Activated CD4-positive, CD25-positive, alpha-beta regulatory T cell treated with anti-CD3 and anti-CD28 coated beads, Interleukin-2, amount 50 U/mL, for 72 hours (primary cell): Measurements from ENCODE around the gene DYRK1B.
A peak's percentile ranks its signal among the peaks of the same experiment; 100 is the strongest.

Source experiments
- DNase-seq: peaks from one replicate; pipeline ENCODE4 v3.0.0; 2021

DYRK1B gene

DNA sequence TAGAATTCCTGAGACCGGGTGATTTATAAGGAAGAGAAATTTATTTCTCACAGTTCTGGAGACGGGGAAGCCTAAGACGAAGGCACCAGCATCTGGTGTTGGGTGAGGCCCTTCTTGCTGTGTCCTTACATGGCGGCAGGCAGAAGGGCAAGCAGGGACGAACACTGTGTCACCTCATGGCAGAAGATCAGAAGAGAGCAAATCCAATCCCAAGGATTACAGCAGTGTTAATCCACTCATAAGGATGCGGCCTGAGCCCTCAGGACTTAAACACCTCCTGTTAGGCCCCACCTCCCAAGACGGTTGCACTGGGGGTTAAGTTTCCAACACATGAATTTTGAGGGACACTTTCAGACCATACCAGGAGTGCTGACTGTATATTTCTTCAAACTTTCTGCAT is 18.9 kb upstream of the DYRK1B start:
- no peak for DNase-seq

DNA sequence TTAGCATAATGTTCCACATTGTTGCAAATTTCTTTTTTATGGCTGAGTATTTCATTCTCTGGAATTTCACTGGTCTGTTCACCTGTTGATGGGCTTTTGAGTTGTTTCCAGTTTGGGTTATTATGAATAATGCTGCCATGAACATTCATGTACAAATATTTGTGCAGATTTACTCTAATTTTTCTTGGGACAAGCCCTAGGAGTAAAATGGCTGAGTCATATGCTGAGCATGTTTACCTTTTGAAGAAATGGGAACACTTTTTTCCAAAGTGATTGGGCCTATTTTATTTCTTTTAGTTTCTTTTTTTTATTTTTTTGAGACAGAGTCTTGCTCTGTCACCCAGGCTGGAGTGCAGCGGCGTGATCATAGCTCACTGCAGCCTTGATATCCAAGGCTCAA is 16.9 kb upstream of the DYRK1B start:
- DNase-seq: no peak

DNA sequence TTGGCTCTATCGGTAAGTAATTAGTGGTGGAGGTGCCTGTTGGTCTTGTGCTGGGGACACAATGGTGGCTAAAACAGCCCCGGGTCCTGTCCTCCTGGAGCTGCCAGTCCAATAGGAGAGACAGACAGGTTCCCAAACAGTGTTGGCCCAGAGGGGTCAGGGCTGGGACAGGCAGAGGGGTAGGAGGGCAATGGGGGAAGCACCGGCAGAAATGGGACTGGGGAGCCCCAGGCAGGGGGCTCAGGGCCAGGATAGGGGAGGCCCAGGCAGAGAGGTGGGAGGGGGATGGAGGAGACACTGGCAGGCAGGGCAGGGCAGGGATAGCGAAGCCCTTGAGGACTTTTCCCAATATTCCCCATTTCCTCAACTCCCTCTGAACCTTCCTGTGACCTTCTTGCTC is 14.4 kb upstream of the DYRK1B start:
- no peak for DNase-seq

DNA sequence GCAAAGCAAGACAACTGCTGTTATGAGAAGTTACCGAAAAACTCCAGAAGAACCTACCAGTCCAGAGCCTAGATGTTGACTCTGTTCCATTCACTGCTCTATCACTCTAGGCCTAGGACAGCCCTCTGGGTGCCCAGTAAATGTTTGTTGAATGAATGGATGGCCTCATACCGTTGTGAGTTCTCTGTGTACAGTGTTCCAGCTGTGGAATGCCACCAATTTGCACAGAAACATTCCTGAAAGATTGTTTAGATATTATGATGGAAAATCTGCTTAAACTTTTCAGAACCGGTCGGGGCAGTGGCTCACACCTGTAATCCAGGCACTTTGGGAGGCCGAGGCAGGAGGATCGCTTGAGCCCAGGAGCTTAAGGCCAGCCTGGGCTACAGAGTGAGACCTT is 13.6 kb upstream of the DYRK1B start:
- DNase-seq: no peak

DNA sequence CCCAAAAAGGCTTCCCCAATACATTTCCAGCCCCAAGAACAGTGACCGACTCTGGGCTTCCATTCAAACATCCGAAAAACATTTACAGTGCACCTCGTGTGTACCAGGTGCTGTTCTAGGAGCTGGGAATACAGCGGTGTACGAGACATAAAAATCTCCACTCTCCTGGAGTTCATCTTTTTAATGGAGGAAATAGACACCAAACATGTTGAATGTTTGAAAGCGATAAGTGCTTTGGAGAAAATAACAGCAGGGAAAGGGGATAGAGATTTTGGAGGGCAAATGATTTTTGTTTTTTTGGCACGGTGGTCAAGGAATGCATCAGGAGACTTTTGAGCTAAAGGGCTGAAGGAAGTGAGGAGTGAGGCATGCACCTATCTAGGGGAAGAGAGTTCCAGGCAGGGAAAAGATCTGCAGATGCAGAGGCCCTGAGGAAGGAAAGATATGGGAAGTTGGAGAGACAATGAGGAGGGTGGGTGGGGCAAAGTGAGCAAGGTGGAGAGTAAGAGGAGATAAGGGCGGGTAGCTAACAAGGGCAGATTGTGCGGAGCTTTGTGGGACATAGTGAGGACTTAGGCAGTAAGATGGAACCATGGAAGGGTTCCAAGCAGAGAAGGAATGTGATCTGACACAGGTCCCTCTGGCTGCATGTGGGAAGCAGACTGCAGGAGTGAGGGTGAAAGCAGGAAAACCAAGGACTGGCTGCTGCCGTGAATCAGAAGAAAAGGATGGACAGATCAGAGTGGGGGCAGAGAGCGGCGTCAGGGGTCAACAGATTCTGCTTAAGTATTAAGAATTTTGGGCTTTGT is 12.9 kb upstream of the DYRK1B start:
- DNase-seq: no peak

DNA sequence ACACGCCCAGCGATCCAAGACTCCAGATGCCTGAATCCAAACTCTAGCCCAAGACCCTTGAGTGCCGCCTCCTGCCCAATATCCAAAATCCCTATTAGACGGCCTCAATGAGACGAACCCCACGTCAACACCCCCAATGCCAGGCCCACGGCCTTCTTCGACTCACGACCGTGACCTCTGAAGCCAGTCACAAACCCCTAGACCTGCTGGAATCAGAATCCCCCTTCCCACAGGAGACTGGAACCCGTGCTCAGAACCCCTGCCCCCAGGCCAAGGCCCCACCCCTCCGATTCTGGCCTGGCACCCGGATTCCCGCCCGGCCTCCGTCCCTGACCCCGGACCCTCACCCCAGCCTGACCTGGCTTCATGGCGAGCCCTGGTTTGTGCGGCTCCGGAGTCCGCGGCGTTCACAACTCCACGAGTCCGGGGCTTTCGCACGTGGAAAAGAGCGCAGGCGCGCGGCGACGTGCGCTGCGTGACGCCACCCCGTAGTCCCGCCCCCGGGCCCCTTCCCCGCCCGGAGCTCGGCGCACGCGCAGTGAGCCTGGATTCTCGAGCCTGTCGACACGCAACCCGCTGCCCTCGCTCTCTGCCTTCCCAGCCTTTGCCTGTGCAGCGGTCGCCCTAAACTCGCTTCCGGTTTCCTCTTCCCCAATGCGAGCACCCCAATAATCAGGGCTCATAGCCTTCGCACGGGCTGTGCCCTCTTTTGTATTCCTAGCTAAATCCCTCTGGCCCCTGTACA is 12.1 kb upstream of the DYRK1B start, which contains the start of gene FBL:
Gene FBL (minus strand): TSS at position 447 of the 745 bp plus-strand sequence. CDS start 79 bp downstream, at position 368.
- DNase-seq: peak; percentile 100

DNA sequence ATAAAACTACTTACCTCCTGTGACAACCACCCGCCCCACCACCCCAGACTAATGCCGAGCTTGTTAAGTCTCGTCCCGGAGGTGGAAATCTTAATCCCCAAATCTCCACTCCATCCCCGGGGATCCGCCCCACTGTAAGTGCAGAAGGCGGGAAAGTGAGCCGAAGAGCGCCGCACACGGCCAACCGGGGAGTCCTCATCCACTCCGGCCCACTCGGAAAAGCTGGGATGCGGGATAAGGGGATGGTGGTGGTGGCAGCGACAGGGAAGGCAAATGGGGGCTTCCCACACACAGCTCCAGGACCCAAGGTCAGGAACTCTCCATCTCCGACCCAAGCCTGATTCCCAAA is 11.6 kb upstream of the DYRK1B start:
- no peak for DNase-seq

DNA sequence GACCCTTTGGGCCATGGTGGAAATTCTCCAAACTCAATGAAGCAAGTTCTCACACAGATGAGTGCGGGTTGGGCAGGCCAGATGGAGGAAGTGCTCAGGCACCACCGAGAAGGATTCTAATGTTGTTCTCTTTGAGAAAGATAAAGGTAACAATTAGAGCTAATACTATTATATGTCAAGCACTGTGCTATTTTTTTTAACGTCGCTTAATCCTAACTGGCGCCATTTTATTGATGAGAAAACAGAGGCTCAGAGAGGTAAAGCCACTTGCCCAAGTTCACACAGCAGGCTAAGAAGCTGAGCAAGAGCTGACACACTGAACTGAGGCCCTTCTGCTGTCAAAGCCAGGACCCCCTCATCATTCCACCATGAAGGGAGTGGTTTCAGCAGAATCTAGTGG is 11.2 kb upstream of the DYRK1B start:
- no peak for DNase-seq

DNA sequence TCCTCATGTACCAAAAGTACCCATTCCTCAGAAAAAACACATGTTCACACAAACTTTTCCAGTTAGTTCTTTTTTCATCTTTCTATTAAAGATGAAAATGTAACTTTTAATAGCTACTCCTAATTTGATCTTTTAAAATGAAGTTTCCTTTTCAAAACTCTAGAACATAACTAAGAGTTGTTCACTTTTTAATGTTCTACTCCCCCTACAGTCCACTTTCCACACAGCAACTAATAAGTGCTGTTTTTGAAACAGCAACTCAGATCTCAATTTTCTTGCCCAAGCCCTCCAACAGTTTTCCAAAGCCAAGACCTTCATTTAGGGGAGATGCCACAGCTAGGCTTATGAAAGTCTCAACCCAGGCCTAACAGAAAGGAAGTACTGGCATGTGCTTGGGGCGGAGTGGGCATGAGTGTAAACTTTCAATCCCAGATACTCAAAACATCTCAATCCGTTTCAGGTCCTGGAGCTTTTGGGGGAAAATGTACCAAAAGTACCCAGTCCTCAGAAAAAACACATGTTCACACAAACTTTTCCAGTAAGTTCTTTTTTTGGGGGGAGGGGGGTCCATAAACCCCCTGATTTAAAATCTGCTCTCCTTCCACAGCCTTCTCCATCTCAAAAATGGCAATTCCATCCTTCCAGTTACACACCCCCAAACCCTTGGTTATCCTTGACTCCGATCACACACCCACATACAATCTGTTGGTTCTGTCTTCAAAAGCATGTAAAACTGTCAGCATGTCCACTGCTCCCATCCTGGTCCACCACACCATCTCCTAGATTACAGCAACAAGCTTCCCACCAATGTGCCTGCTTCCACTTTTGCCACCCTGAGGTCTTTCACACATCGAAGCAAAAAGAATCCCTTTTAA is 10.2 kb upstream of the DYRK1B start:
- DNase-seq: no peak

DNA sequence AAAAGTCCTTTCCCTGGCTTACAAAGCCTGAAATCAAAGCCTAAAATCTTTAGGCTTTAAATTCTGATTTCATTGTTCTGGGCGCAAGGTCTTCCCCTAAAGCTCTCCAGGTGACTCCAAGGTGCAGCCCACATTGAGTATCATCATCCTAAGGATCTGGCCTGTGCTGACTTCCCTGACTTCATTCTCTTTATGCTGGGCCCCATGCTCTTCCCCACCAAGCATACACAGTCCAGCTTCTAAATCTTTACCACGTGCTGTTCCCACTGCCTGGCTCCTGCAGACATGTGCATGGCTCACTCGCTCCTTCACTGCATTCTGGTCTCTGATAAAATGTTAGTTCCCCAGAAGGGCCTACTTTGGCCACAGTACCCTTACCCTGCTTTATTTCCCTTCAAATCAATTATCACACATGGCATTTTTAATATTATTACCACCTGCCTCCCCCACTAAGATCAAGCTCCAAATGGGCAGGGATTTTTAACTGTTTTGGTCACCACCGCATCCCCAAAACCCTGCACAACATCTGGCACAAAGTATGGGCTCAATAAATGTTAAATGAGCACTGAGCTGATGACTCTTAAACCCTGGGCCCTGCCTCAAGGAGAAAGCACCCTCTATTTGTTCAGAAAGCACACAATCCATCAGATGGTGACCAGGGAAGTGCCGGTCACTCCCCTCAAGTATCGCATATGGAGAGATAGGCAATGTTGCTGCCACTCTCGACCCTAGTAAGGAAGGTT is 8.9 kb upstream of the DYRK1B start:
- DNase-seq: no peak

DNA sequence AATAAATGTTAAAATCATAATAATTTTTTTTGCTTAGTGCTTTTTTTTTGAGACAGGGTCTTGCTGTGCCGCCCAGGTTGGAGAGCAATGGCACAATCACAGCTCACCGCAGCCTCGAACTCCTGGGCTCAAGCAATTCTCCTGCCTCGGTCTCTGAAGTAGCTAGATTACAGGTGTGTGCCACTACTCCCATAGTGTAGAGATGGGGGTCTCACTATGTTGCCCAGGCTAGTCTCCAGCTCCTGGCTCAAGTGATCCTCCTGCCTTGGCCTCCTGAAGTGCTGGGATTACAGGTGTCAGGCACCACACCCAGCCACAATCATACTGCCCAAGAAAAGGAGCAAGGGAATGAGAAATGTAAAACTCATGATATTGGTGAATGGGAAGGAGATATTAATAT is 7.1 kb upstream of the DYRK1B start:
- no peak for DNase-seq

DNA sequence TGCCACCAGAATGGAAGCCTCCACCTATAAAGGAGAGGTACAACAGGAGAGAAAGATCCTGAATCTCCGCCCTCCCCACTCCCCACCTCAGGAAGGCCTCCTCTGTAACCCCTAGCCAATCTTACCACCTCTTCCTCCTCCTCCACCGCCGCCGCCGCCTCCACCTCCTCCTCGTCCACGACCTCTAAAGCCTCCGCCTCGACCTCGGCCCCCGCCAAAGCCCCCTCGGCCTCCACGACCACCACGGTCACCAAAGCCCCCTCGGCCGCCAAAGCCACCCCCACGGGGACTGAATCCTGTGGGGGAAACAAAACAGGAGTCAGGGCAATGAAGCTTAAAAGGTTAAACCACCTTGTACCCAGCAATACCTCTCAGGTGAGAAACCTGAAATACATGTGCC is 6.5 kb upstream of the DYRK1B start:
- no peak for DNase-seq

DNA sequence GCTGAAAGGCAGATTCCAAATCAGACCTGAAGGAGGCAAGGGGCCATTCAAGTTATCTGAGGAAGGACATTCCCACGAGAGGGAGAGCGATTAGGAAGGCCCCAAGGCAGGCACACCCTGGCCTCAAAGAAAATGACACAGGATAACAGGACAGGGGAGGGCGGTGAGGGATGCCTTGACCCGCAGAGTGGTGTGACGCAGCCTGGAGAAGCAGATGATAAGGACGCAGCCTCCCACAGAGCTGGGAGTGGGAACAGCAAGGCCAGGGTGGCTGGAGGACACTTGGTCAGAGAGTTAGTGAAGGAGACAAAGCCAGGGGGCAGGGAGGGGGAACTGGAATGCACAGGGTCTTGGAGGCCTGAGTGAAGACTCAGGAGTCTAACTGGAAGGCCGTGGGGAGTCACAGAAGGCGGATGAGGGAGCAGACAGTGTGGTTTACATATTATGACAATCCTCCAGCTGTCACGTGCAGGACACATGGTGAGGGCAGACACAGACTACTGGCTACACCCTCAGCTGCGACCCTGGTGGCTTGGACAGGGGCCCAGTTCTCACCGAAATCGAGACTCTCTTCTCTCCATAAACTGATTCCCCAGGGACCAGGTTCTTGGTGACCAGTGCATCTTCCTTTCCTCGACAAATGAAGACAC is 5.8 kb upstream of the DYRK1B start:
- DNase-seq: no peak

DNA sequence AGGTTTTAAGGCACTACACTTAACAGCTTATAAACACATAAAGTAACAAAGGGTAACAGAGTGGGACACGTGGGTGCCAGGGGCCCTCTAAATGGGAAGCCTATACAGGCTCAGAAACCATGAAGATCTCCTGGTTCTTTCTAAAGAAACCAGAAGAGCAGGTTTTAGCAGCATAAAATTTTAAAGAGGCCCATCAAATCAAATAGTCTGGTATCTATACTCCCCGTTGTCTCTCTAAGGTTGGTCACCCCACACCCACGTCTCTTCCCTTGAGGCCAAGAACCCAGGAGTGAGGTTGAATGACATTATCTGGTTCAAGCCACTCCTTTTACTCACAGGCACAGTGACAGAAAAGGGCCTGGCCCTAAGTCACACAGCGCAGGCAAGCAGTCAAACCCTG is 4.6 kb upstream of the DYRK1B start:
- no peak for DNase-seq

DNA sequence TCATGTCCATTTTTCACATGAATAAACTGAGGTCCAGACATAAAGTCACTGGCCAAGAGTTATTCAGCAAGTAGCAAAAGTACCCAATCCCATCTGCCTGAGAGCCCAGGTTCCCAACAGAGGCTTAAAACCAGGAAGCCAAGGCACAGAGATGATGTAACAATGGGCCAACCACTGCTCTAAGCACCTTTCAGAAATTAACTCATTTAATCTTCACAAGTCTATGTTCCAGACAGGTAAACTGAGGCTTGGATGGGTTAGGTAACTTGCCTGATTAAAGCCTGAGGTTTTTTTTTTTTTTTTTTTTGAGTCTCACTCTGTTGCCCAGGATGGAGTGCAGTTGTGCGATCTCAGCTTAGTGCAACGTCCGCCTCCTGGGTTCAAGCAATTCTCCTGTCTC is 4.0 kb upstream of the DYRK1B start:
- no peak for DNase-seq

DNA sequence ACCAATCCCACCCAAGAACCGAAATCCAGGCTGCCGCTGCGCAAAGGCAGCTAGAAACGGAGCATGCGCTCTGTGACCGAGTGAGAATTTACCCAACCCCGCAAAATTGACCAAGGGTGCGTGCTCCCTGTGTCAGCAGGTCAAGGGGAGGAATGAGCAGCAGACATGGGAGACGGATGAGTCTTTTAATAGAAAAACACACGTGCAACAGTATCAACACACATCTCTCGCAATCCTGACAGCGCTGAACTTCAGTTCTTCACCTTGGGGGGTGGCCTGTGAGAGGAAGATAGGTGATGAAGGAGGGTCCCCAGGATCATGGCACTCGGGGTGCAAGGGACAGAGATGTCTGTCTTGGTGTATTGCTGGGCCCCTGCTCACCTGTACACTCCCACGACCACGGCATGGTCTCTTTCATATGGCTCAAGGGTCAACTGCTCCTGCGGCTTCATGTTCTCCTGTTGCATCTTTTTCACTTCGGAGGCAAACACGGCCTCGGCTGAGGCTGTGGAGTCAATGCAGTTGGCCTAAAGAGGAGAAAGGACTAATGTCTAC is 402 bp upstream of the DYRK1B start:
- DNase-seq: no peak

DNA sequence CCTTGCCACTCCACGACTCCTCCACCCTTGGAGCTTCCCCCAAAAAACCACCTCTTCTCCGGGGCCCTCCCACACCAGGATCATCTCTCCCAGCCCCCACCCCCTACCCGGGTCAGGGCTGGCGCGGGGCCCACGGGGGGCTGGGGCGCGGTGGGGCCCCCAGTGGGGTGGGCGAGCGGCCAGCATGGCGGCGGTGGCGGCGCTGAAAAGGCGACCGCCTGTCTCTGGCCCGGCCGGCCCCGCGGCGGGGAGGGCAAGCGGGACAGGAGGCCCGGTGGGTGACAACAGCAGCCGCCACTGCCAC is 850 bp downstream of the DYRK1B start:
- DNase-seq: no peak

DNA sequence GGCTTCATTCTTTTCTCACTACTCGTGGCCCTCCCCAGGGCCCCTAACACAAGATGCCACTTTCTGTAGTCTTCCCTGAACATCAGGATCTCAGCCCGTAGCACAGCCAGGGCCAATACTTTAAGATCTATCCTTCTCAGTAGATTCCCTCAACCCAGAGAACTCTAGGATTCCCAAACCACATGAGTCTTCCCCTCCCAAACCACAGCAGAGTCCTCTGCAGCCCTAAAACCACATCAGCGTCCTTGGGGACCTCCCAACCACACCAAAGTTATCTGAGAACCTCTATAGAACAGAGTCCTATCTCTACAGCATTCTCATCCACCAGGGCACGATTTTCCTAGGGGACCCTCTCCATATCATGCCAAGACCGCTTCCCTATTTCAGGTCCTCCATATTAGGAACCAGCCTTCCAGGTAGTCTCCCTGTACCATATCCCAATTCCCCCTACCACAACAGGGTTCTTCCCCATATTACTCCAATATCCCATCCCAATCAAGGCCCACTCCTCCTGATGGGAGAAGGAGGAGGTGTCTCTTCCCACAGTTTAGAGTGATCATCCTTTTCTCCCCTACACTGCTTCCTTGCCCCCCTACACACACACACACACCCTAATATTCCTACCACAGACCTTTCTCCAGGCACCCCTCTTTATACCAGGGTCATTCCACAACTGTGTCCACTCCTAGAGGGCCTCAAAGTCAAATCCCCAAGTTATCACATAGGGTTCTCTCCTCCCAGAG is 1.4 kb downstream of the DYRK1B start:
- DNase-seq: no peak

DNA sequence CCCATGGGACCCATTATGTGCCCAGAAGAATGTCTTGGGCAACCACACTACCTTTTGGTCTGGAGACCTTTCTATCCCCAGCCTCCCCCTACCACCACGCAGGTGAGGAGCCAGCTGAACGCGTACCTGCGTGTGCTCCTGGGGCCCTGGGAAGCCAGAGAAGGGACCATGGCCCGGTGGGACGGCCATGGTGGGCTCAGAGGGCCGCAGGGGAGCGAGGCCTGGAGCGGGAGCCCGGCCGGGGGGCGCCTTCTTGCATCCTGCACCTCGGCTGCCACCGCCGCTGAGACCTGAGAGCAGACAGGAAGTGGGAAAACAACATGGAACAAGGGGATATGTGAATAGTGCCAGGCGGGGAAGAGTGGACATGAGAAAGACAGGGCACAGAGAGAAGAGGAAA is 2.3 kb downstream of the DYRK1B start:
- no peak for DNase-seq

DNA sequence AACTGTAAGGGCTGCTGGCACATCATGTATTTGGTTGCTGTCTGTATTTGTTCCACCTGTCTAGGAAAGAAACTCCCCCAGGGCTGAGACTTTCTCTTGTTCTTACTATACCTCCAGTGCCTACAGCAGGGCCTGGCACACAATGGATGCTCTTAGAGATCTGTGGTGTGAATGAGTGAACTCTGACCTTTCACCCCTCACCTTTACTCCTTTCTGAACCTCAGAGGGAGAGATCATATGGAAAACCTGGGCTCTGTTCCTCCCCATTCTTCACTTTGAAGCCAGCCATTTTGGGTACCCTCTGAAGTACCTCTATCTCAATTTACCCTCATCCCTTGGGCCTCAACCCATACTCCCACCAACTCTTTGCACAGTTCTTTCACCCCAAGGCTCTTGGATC is 3.1 kb downstream of the DYRK1B start:
- no peak for DNase-seq

DNA sequence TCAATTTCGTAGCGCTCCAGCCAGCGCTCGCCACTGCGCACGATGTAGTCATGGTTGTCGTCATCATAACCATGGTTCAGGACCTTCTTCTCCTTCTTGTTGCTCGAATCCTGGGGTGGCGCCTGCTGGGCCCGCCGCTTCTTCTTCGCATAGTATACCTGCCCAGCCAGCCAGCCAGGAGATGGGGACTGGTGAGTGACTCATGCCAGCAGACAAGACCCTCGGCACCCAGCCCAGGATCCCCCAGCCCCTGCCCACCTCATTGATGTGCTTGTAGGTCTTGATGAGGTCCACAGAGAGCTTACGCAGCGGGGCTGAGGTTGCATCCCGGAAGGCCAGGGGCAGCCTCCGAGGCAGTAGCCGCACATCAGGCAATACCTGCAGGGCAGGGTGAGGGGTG is 3.6 kb downstream of the DYRK1B start:
- DNase-seq: no peak
